HCT116 (cell line): ENCODE results near the gene WDR93. TPM values are rescaled to one million over a fixed set of nuclear protein-coding genes. Genes with fewer than 3 reads are reported as not detected.

Experiments
- ATAC-seq: fragments of 200-7000 bp; cut with Tn5 transposase; 2 replicates; pipeline ENCODE4 v1.9.1; 2020; ENCODE audit warnings: mild to moderate bottlenecking, moderate library complexity
- BruUV-seq: library from RNA; stranded (reverse); fragments of 400-500 nt; replicated peaks from 2 replicates; lab custom pipeline; 2021; lab: Mats Ljungman, UMichigan
- CTCF ChIA-PET: fragments of 300-600 bp; sonication (Branson Sonifier 250); formaldehyde crosslinking; loops from one replicate; lab custom pipeline; 2021; ENCODE audit warnings: antibody characterized with exemption; lab: Charles Lee
- POLR2A ChIA-PET: fragments of 300-600, 350-600 bp; sonication (Branson Sonifier 250); formaldehyde crosslinking; loops from one replicate; lab custom pipeline; 2021; ENCODE audit warnings: antibody characterized with exemption; lab: Charles Lee
- RAD21 ChIA-PET, 2 experiments: fragments of 300-600 bp; sonication (Branson Sonifier 250); formaldehyde crosslinking; loops; one replicate each; lab custom pipeline; 2023; ENCODE audit warnings: low total read pairs in 2 of 2; ENCODE audit not compliant: uncharacterized antibody in 2 of 2, unreplicated experiment in 2 of 2, low non-redundant PET in 1 of 2; lab: Charles Lee
- DNase-seq: peaks from one replicate; pipeline ENCODE4 v3.0.0-alpha.2; 2010; ENCODE audit warnings: low read depth, low spot score
- H2AFZ ChIP-seq: fragments of 200-600 bp; shearing (Covaris generic), sonication (generic); 2 replicates; pipeline ENCODE4 v1.6.1; 2017; ENCODE audit warnings: low read depth, mixed run types, mixed read lengths, antibody characterized with exemption, low read length; ENCODE audit not compliant: poor library complexity, severe bottlenecking
- H3K27ac ChIP-seq: 2 replicates; pipeline ENCODE4 v1.5.1; 2012; ENCODE audit warnings: low read depth, low read length
- H3K27me3 ChIP-seq: fragments of 200-600 bp; sonication (generic); 2 replicates; pipeline ENCODE4 v1.6.1; 2016; ENCODE audit warnings: mixed run types, low read length, mixed read lengths; ENCODE audit not compliant: insufficient read depth
- H3K36me3 ChIP-seq, 2 experiments: fragments of 200-500 bp in 1 of 2; fragments of 200-600 bp in 1 of 2; sonication (Bioruptor generic) in 1 of 2; sonication (generic) in 1 of 2; 2 replicates each; pipeline versions ENCODE4 v1.5.1 to v1.6.1; 2014 to 2016; ENCODE audit warnings: low read length in 2 of 2, inconsistent platforms in 1 of 2, mixed read lengths in 1 of 2, mixed run types in 1 of 2; ENCODE audit not compliant: insufficient read depth in 2 of 2, control insufficient read depth in 1 of 2
- H3K4me1 ChIP-seq, 2 experiments: fragments of 200-600 bp in 1 of 2; sonication (generic) in 1 of 2; 2 replicates each; pipeline versions ENCODE4 v1.5.1 to v1.6.1; 2012 to 2017; ENCODE audit warnings: low read length in 2 of 2, inconsistent platforms in 1 of 2, mild to moderate bottlenecking in 1 of 2, mixed read lengths in 1 of 2, mixed run types in 1 of 2, moderate library complexity in 1 of 2; ENCODE audit not compliant: insufficient read depth in 2 of 2, control insufficient read depth in 1 of 2
- H3K4me2 ChIP-seq: fragments of 200-600 bp; sonication (generic); 2 replicates; pipeline ENCODE4 v1.6.1; 2017; ENCODE audit warnings: mixed run types, low read length, mixed read lengths
- H3K4me3 ChIP-seq, 2 experiments: fragments of 200-600 bp in 1 of 2; sonication (generic) in 1 of 2; replicated peaks in 1 of 2; 2 replicates each; pipeline ENCODE4 v1.5.1; 2011 to 2016; ENCODE audit warnings: low read length in 2 of 2, control low read depth in 1 of 2, low read depth in 1 of 2, mild to moderate bottlenecking in 1 of 2, mixed read lengths in 1 of 2, mixed run types in 1 of 2
- H3K79me2 ChIP-seq: fragments of 200-600 bp; sonication (generic); 2 replicates; pipeline ENCODE4 v1.6.1; 2017; ENCODE audit warnings: mild to moderate bottlenecking, mixed run types, low read length, moderate library complexity, mixed read lengths; ENCODE audit not compliant: insufficient read depth
- H3K9ac ChIP-seq: fragments of 200-600 bp; sonication (generic); 2 replicates; pipeline ENCODE4 v1.6.1; 2016; ENCODE audit warnings: low read length, mixed read lengths
- H3K9me2 ChIP-seq: fragments of 200-600 bp; sonication (generic), shearing (Covaris generic); 2 replicates; pipeline ENCODE4 v1.6.1; 2017; ENCODE audit warnings: mixed run types, mild to moderate bottlenecking, moderate library complexity; ENCODE audit not compliant: insufficient read depth
- H3K9me3 ChIP-seq, 2 experiments: fragments of 200-500 bp in 1 of 2; fragments of 200-600 bp in 1 of 2; sonication (Bioruptor generic) in 1 of 2; sonication (generic) in 1 of 2; 2 replicates each; pipeline ENCODE4 v1.6.1; 2014 to 2017; ENCODE audit warnings: low read length in 2 of 2, mixed read lengths in 2 of 2, inconsistent platforms in 1 of 2, low read depth in 1 of 2, mild to moderate bottlenecking in 1 of 2, mixed run types in 1 of 2, moderate library complexity in 1 of 2; ENCODE audit not compliant: control insufficient read depth in 1 of 2, insufficient read depth in 1 of 2
- H4K20me1 ChIP-seq: fragments of 200-600 bp; sonication (generic), shearing (Covaris generic); 2 replicates; pipeline ENCODE4 v1.6.1; 2017; ENCODE audit warnings: mixed run types, mild to moderate bottlenecking, moderate library complexity; ENCODE audit not compliant: insufficient read depth
- CBX3 ChIP-seq: IDR thresholded peaks from 2 replicates; pipeline ENCODE4 v1.6.1; 2012; ENCODE audit warnings: low read depth
- CEBPB ChIP-seq: IDR thresholded peaks from 2 replicates; pipeline ENCODE4 v1.6.1; 2012; ENCODE audit warnings: low read depth
- EZH2 ChIP-seq: fragments of 200-600 bp; sonication (generic); IDR thresholded peaks from 2 replicates; pipeline ENCODE4 v1.6.1; 2017; ENCODE audit warnings: antibody characterized with exemption, mixed run types
- EZH2phosphoT487 ChIP-seq: fragments of 200-600 bp; IDR thresholded peaks from 2 replicates; pipeline ENCODE4 v1.6.1; 2018; ENCODE audit warnings: antibody characterized with exemption, borderline replicate concordance
- POLR2AphosphoS5 ChIP-seq: IDR thresholded peaks from 2 replicates; pipeline ENCODE4 v1.6.1; 2011; ENCODE audit warnings: mild to moderate bottlenecking, low read depth, low read length, moderate library complexity
- ZFX ChIP-seq: fragments of 450-650 bp; IDR thresholded peaks from 2 replicates; pipeline ENCODE4 v1.6.1; 2017
- ZNF274 ChIP-seq: fragments of 200-500 bp; sonication (Bioruptor generic); IDR thresholded peaks from 2 replicates; pipeline ENCODE4 v1.6.1; 2014; ENCODE audit warnings: mild to moderate bottlenecking, low read depth, low read length, inconsistent platforms
- intact Hi-C: fragments of 100-400 bp; cut with micrococcal nuclease; formaldehyde crosslinking; loops from 2 replicates; pipeline ENCODE4 v1.10.0; 2022
- total RNA-seq: library from RNA; stranded (reverse); gene quantifications from one replicate; pipeline ENCODE4 v1.2.1, GENCODE V29; 2021; ENCODE audit not compliant: unreplicated experiment

The WDR93 gene
- total RNA-seq, 1 experiment from 2014 or later = 0.42 TPM

- TF ChIP-seq EZH2 (no peak), CEBPB (no peak), POLR2AphosphoS5 (no peak), CBX3 (no peak), EZH2phosphoT487 (no peak), ZFX (no peak), ZNF274 (no peak)
- Histone ChIP-seq H3K36me3 (no peaks in the 10 kb centered on the region), H3K27ac (no peak overlapping the region), H2AFZ (no peak overlapping the region), H3K79me2 (no peaks in the 10 kb centered on the region), H3K9me3 (no peaks in the 10 kb centered on the region), H3K27me3 (no peaks in the 10 kb centered on the region), H3K9ac (no peak overlapping the region), H3K4me1 (peaks cover 4% of the 10 kb centered on the region in 2 experiments; a peak in 1 of 4 replicates), H3K4me2 (no peak overlapping the region), H3K4me3 (no peak overlapping the region), H3K9me2 (no peaks in the 10 kb centered on the region), H4K20me1 (no peaks in the 10 kb centered on the region)
- no TSS peak for BruUV-seq
- ChIA-PET CTCF (interaction anchor here (0.7 kb wide), 1 partner anchor 38 kb away, joined by 3 read pairs; no protein-coding TSS in a partner anchor), POLR2A (no interaction called here), RAD21 (no interaction called here)
- DNase-seq = no peak
- intact Hi-C loops = no loop called here
- ATAC-seq = no peak
These were observed 101.6 kb downstream of the WDR93 start for GRCh38 chr15:89792106-89792805.

Other genes with a start within 250 kb of the WDR93 start
- not detected for gene RHCG, start 194.2 kb upstream of the WDR93 start, total RNA-seq
- 24.8 TPM for gene TICRR, start 115.3 kb upstream of the WDR93 start, total RNA-seq
- gene KIF7, start 35.3 kb upstream of the WDR93 start, total RNA-seq = 0.12 TPM
- 0.32 TPM for gene PLIN1, start 11.4 kb upstream of the WDR93 start, total RNA-seq
- 7.1 TPM for gene PEX11A, start 57 bp upstream of the WDR93 start, total RNA-seq
- 8.8 TPM for gene MESP1, start 60.4 kb downstream of the WDR93 start, total RNA-seq
- gene MESP2, start 85.5 kb downstream of the WDR93 start, total RNA-seq = 0.20 TPM
- gene ANPEP, start 124.0 kb downstream of the WDR93 start, total RNA-seq = 1.5 TPM
- gene AP3S2, start 203.2 kb downstream of the WDR93 start, total RNA-seq = 23.3 TPM
- gene ARPIN, start 222.1 kb downstream of the WDR93 start, total RNA-seq = 8.8 TPM